T follicular helper cell (primary cell): ENCODE results near the gene TLX2.
"Not testable (repeated sequence)": the region's sequence is repeated elsewhere in the genome, so short reads cannot be mapped to it uniquely, and the experiment has no call there.

Experiments used
- DNase-seq: peaks from one replicate; pipeline ENCODE4 v3.0.0-alpha.2; 2020; ENCODE audit warnings: low read depth

The TLX2 gene

GRCh38 chr2:74554820-74555531 is 40.7 kb downstream of the TLX2 start:
- DNase-seq: no peak

- DNase-seq: no peak
Measured at GRCh38 chr2:74555610-74556103, 41.4 kb downstream of the TLX2 start.

GRCh38 chr2:74556159-74556558 is 41.9 kb downstream of the TLX2 start:
- DNase-seq: no peak

GRCh38 chr2:74556831-74557370 is 42.7 kb downstream of the TLX2 start:
- DNase-seq: no peak

GRCh38 chr2:74558284-74559230 is 44.3 kb downstream of the TLX2 start:
- no peak for DNase-seq

GRCh38 chr2:74559912-74560311 is 45.7 kb downstream of the TLX2 start:
- DNase-seq: no peak

GRCh38 chr2:74560591-74560990 is 46.3 kb downstream of the TLX2 start:
- no peak for DNase-seq

- not testable (repeated sequence) for DNase-seq
Measured at GRCh38 chr2:74561022-74561421, 46.8 kb downstream of the TLX2 start.

GRCh38 chr2:74562126-74562775 is 48.0 kb downstream of the TLX2 start:
- DNase-seq: no peak

GRCh38 chr2:74564222-74564621 is 50.0 kb downstream of the TLX2 start:
- DNase-seq: no peak

- no peak for DNase-seq
Measured at GRCh38 chr2:74566076-74566753, 52.0 kb downstream of the TLX2 start.

- no peak for DNase-seq
Measured at GRCh38 chr2:74566754-74567085, 52.5 kb downstream of the TLX2 start.
